ENCODE results near the gene ARIH2. TPM values are rescaled to one million over a fixed set of nuclear protein-coding genes. Genes with fewer than 3 reads are reported as not detected.

Gene ARIH2
- total RNA-seq, 1 experiment from 2014 or later, result 122 TPM

DNA sequence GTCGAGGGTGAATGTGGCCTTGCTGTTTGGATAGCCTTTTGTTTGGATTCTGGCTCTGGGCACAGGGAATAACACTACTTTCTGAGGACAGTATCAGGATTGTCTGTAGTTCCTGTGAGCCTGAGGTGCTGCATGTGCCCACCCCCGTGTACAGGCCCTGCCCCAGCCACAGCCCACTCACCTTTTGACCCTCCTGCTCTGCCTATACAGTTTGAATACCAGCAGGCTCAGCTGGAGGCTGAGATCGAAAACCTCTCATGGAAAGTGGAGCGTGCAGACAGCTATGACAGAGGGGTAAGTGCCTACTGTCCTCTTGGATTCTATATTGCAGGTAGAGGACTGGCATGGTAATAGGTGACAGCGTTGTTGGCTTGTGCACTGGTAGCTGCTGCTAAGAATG is 64.0 kb downstream of the ARIH2 start:
- no peaks in the 10 kb centered on the region for H4K20me1 ChIP-seq (ENCODE audit: control insufficient read depth, insufficient read depth, insufficient read length)
- Mint-ChIP-seq H3K27ac (no peak overlapping the region), H3K36me3 (ENCODE audit: insufficient read depth in 1 of 3, low read depth in 3 of 3) (peaks cover 41 to 76% (median 57%) of the 10 kb centered on the region in 3 experiments), H3K4me3 (no peak overlapping the region), H3K9me3 (no peaks in the 10 kb centered on the region), H3K27me3 (ENCODE audit: low read depth) (no peaks in the 10 kb centered on the region), H3K4me1 (no peaks in the 10 kb centered on the region; a peak in 1 of 4 replicates)
- H3K23me2 ChIP-seq (ENCODE audit: insufficient read length, low read depth, low read length, poor library complexity, severe bottlenecking), result no peaks in the 10 kb centered on the region
- no peaks in the 10 kb centered on the region for H3K9me3 ChIP-seq (ENCODE audit: control insufficient read depth, low read depth, low read length)
- no peak overlapping the region for H2AK5ac ChIP-seq (ENCODE audit: insufficient read length, low read length)
- no peaks in the 10 kb centered on the region for H3K79me2 ChIP-seq (ENCODE audit: insufficient read depth, low read length)
- no CpG with 5 or more reads among the region's 5 CpGs for WGBS (ENCODE audit: extremely low coverage, insufficient read length, low lambda C conversion rate)
- H3K79me1 ChIP-seq (ENCODE audit: insufficient read depth, low read depth, low read length, poor library complexity, severe bottlenecking), result no peaks in the 10 kb centered on the region
- no peak overlapping the region for H2AFZ ChIP-seq (ENCODE audit: low read length)
- H3K4me1 ChIP-seq (ENCODE audit: insufficient read depth, low read length), result no peaks in the 10 kb centered on the region
- H3K9ac ChIP-seq (ENCODE audit: extremely low read depth, insufficient read length, low read length), result no peak overlapping the region
- no peaks in the 10 kb centered on the region for H3K27me3 ChIP-seq (ENCODE audit: insufficient read depth, low read length)
- H3K4ac ChIP-seq (ENCODE audit: low read depth, low read length), result no peak overlapping the region
- no peak overlapping the region for H4K8ac ChIP-seq (replicated peaks; ENCODE audit: insufficient read length, low read depth, low read length)
- no peak overlapping the region for H2BK5ac ChIP-seq (ENCODE audit: insufficient read length, low read length)
- H3K23ac ChIP-seq (ENCODE audit: insufficient read length, low read depth, low read length), result no peak overlapping the region
- H4K5ac ChIP-seq (ENCODE audit: insufficient read length, low read depth, low read length), result no peak overlapping the region
- H3K18ac ChIP-seq (ENCODE audit: insufficient read length, low read depth, low read length), result no peak overlapping the region
- DNase-seq, result no peak
- H3K27ac ChIP-seq (ENCODE audit: insufficient read length, low read depth, low read length), result no peak overlapping the region
- no peak overlapping the region for H2BK12ac ChIP-seq (ENCODE audit: insufficient read length, low read depth, low read length)
- H4K91ac ChIP-seq (ENCODE audit: insufficient read length, low read depth, low read length), result no peak overlapping the region
- H3K4me2 ChIP-seq (ENCODE audit: insufficient read depth, insufficient read length, low read length), result no peak overlapping the region
- H2BK120ac ChIP-seq (ENCODE audit: low read depth, low read length, poor library complexity, severe bottlenecking), result no peak overlapping the region
- no peak overlapping the region for H2BK20ac ChIP-seq (ENCODE audit: low read depth, low read length, poor library complexity, severe bottlenecking)
- H3T11ph ChIP-seq (ENCODE audit: low read length), result no peak overlapping the region
- no peak for TF ChIP-seq CTCF (conservative IDR thresholded peaks at IDR 0.05)
- no peak overlapping the region for H2BK15ac ChIP-seq (ENCODE audit: low read depth, low read length)
- no peak overlapping the region for H3K56ac ChIP-seq (ENCODE audit: insufficient read length, low read depth, low read length)
- no peak overlapping the region for H3K14ac ChIP-seq (ENCODE audit: insufficient read depth, low read length)
